Esophagus muscularis mucosa (tissue), 4 donors: ENCODE data around the gene SPACA5B. TPM values are rescaled to one million over a fixed set of nuclear protein-coding genes. Genes with fewer than 3 reads are reported as not detected.
"Not testable (repeated sequence)": the region's sequence is repeated elsewhere in the genome, so short reads cannot be mapped to it uniquely, and the experiment has no call there.

Source experiments
- DNase-seq: peaks from one replicate; pipeline ENCODE4 v3.0.0-alpha.2; 2017; ENCODE audit errors: extremely low spot score
- H3K27ac ChIP-seq, 4 donors: fragments of 200-600 bp; sonication (generic); replicated peaks in 1 of 4; 1 replicate in 3 of 4; 2 replicates in 1 of 4; pipeline ENCODE4 v1.5.1; 2016 to 2019; ENCODE audit warnings: mild to moderate bottlenecking in 1 of 4
- H3K27me3 ChIP-seq, 4 donors: fragments of 200-600 bp; sonication (generic); one replicate each; pipeline versions ENCODE4 v1.5.1 to v1.6.0; 2016 to 2019
- H3K36me3 ChIP-seq, 4 donors: fragments of 200-600 bp; sonication (generic); one replicate each; pipeline ENCODE4 v1.5.1; 2016 to 2019
- H3K4me1 ChIP-seq, 4 donors: fragments of 200-600 bp; sonication (generic); one replicate each; pipeline ENCODE4 v1.5.1; 2016 to 2019
- H3K4me3 ChIP-seq, 4 donors: fragments of 200-600 bp; sonication (generic); 1 replicate in 2 of 4; 2 replicates in 2 of 4; pipeline ENCODE4 v1.5.1; 2016 to 2019; ENCODE audit warnings: mild to moderate bottlenecking in 4 of 4, moderate library complexity in 1 of 4
- H3K9me3 ChIP-seq, 4 donors: fragments of 200-600 bp; sonication (generic); 1 replicate in 3 of 4; 2 replicates in 1 of 4; pipeline ENCODE4 v1.5.1; 2016 to 2019
- CTCF ChIP-seq, 3 experiments: fragments of 200-600 bp in 2 of 3; fragments of 450-650 bp in 1 of 3; sonication (generic) in 2 of 3; IDR thresholded peaks; one replicate each; pipeline ENCODE4 v1.5.1; 2017 to 2019; ENCODE audit warnings: antibody characterized with exemption in 3 of 3, mild to moderate bottlenecking in 2 of 3, moderate library complexity in 1 of 3
- EP300 ChIP-seq: sonication (generic); formaldehyde crosslinking; IDR thresholded peaks from one replicate; pipeline ENCODE4 v1.6.1; 2017; ENCODE audit warnings: antibody characterized with exemption
- POLR2A ChIP-seq: fragments of 450-650 bp; IDR thresholded peaks from one replicate; pipeline ENCODE4 v1.6.1; 2017; ENCODE audit warnings: antibody characterized with exemption, moderate library complexity, mild to moderate bottlenecking, low read depth
- POLR2AphosphoS5 ChIP-seq, 2 donors: sonication (generic); formaldehyde crosslinking; IDR thresholded peaks; one replicate each; pipeline ENCODE4 v1.6.1; 2017; ENCODE audit warnings: antibody characterized with exemption in 2 of 2
- WGBS: methylation state at CpG from one replicate; pipeline ENCODE4 v1.1.5; 2018; 5-methylcytosine and 5-hydroxymethylcytosine counted together
- intact Hi-C: fragments of 100-400 bp; cut with DNase I; formaldehyde crosslinking; loops from one replicate; pipeline ENCODE4 v1.15.1; 2023
- total RNA-seq, 4 donors: library from RNA; depleted of rRNA; stranded (reverse); fragments of >200 nt; gene quantifications; one replicate each; pipeline versions ENCODE4 v1.1.0 to v1.2.1, GENCODE V29; 2016

The SPACA5B gene
- not detected for total RNA-seq

- H3K36me3 ChIP-seq, H3K4me1 ChIP-seq, DNase-seq, intact Hi-C loops, H3K27ac ChIP-seq, H3K9me3 ChIP-seq, H3K4me3 ChIP-seq, H3K27me3 ChIP-seq: not testable (repeated sequence)
- WGBS, result no CpG with 5 or more reads among the region's 4 CpGs
Measured at GRCh38 chrX:48130326-48130725, at the start of gene SPACA5B. Gene SPACA5B (plus strand): TSS chrX:48130626. CDS start chrX:48130688, 62 bp downstream.

GRCh38 chrX:48083212-48083611 is 47.2 kb upstream of the SPACA5B start:
- Histone ChIP-seq H3K9me3 (no peaks in the 10 kb centered on the region), H3K36me3 (no peaks in the 10 kb centered on the region), H3K27ac (no peak overlapping the region), H3K4me1 (no peaks in the 10 kb centered on the region), H3K27me3 (no peaks in the 10 kb centered on the region), H3K4me3 (no peak overlapping the region)
- WGBS, result 18% methylated on average over 9 of the region's 9 CpGs
- TF ChIP-seq POLR2AphosphoS5 (IDR thresholded peaks at IDR 0.05) (no peak), CTCF (IDR thresholded peaks at IDR 0.05) (peak; percentile 46 to 66 (median 58))
- DNase-seq, result no peak
- intact Hi-C loops, result loop anchor here (10.0 kb wide), 1 partner anchor 422 kb away; the partner anchor contains the start of gene PORCN

GRCh38 chrX:48083706-48084105 is 46.7 kb upstream of the SPACA5B start:
- DNase-seq, result no peak
- 82% methylated on average over 5 of the region's 5 CpGs for WGBS
- Histone ChIP-seq H3K27ac (no peak overlapping the region), H3K4me1 (no peaks in the 10 kb centered on the region), H3K27me3 (no peaks in the 10 kb centered on the region), H3K9me3 (no peaks in the 10 kb centered on the region), H3K36me3 (no peaks in the 10 kb centered on the region), H3K4me3 (no peak overlapping the region)
- intact Hi-C loops, result loop anchor here (10.0 kb wide), 1 partner anchor 421 kb away; the partner anchor contains the start of gene PORCN
- TF ChIP-seq POLR2A (no peak), POLR2AphosphoS5 (IDR thresholded peaks at IDR 0.05) (no peak), EP300 (no peak), CTCF (IDR thresholded peaks at IDR 0.05) (no peak)

- H3K27me3 ChIP-seq, result no peaks in the 10 kb centered on the region
- no peaks in the 10 kb centered on the region for H3K36me3 ChIP-seq
- no peaks in the 10 kb centered on the region for H3K4me1 ChIP-seq
- no peaks in the 10 kb centered on the region for H3K9me3 ChIP-seq
- H3K4me3 ChIP-seq, result no peak overlapping the region
- TF ChIP-seq CTCF (IDR thresholded peaks at IDR 0.05) (no peak), POLR2AphosphoS5 (IDR thresholded peaks at IDR 0.05) (no peak), EP300 (no peak), POLR2A (no peak)
- no peak overlapping the region for H3K27ac ChIP-seq
- intact Hi-C loops, result loop anchor here (10.0 kb wide), 1 partner anchor 419 kb away; the partner anchor contains the start of gene PORCN
- no peak for DNase-seq
Measured at GRCh38 chrX:48086082-48086481, 44.3 kb upstream of the SPACA5B start.

- no peaks in the 10 kb centered on the region for H3K4me1 ChIP-seq
- WGBS, result 59% methylated on average over 5 of the region's 5 CpGs
- no peak overlapping the region for H3K4me3 ChIP-seq
- no peaks in the 10 kb centered on the region for H3K27me3 ChIP-seq
- DNase-seq, result no peak
- intact Hi-C loops, result no loop called here
- H3K36me3 ChIP-seq, result no peaks in the 10 kb centered on the region
- no peaks in the 10 kb centered on the region for H3K9me3 ChIP-seq
- no peak overlapping the region for H3K27ac ChIP-seq
- no peak for TF ChIP-seq POLR2A
- no peak for TF ChIP-seq CTCF (IDR thresholded peaks at IDR 0.05)
- no peak for TF ChIP-seq POLR2AphosphoS5 (IDR thresholded peaks at IDR 0.05)
- TF ChIP-seq EP300, result no peak
Measured at GRCh38 chrX:48090123-48090522, 40.3 kb upstream of the SPACA5B start.

GRCh38 chrX:48092558-48092957 is 37.9 kb upstream of the SPACA5B start:
- H3K4me3 ChIP-seq, H3K36me3 ChIP-seq, H3K27me3 ChIP-seq, H3K27ac ChIP-seq, H3K9me3 ChIP-seq, H3K4me1 ChIP-seq, intact Hi-C loops, DNase-seq: not testable (repeated sequence)
- 56% methylated on average over 3 of the region's 3 CpGs for WGBS
